ENCODE data around the gene MADCAM1. TPM values are rescaled to one million over a fixed set of nuclear protein-coding genes. Genes with fewer than 3 reads are reported as not detected.

The MADCAM1 gene
- total and polyA plus RNA-seq, 9 donors, result 0.11 to 0.90 (median 0.42) TPM; not detected in 2

DNA sequence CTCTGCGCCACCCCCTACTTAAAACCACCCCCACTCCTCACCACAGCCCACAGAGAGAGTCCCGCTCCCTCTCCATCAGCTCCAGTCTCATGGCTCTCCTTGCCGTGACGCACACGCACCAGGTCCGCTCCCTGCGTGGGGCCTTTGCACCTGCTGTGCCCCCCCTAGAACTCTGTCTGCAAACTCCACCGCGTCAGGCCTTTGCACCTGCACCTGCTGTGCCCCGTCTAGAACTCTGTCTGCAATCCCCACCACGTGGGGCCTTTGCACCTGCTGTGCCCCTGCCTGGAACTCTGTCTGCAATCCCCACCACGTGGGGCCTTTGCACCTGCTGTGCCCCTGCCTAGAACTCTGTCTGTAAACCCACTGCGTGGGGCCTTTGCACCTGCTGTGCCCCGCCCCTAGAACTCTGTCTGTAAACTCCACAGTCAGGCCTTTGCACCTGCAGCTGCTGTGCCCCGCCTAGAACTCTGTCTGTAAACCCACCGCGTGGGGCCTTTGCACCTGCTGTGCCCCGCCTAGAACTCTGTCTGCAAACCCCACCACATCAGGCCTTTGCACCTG is 39.7 kb upstream of the MADCAM1 start:
- 82 to 90% (median 86%) methylated on average over 18 of the region's 18 CpGs for WGBS, 3 donors
- TF ChIP-seq EP300 (IDR thresholded peaks at IDR 0.05) (no peak), POLR2A (IDR thresholded peaks at IDR 0.05) (no peak)
- Histone ChIP-seq H3K4me1 (ENCODE audit: insufficient read depth) (no peaks in the 10 kb centered on the region), H3K27me3 (no peaks in the 10 kb centered on the region), H3K4me3 (no peak overlapping the region), H3K9me3 (no peaks in the 10 kb centered on the region), H3K36me3 (no peaks in the 10 kb centered on the region), H3K27ac (no peak overlapping the region)
- no peak for DNase-seq
- intact Hi-C loops (cut with DNase I), result no loop called here

DNA sequence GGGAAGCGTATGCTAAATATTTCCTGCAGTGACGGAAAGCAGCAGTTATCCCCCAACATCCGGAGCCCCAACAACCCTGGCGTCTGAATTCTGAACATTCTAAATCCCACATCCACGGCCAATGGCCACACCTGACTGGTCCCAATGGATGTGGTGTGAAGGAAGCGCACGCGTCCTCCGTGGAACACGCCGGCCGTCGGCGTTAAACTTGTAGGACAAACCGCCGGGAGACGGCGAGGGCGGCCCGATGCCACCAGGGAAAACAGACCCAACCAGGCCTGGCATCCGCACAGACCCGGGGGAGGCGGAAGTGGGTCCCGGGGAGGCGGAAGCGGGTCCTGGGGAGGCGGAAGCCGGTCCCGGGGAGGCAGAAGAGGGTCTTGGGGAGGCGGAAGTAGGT is 38.6 kb upstream of the MADCAM1 start:
- no peak for DNase-seq
- TF ChIP-seq, protein P1, sequence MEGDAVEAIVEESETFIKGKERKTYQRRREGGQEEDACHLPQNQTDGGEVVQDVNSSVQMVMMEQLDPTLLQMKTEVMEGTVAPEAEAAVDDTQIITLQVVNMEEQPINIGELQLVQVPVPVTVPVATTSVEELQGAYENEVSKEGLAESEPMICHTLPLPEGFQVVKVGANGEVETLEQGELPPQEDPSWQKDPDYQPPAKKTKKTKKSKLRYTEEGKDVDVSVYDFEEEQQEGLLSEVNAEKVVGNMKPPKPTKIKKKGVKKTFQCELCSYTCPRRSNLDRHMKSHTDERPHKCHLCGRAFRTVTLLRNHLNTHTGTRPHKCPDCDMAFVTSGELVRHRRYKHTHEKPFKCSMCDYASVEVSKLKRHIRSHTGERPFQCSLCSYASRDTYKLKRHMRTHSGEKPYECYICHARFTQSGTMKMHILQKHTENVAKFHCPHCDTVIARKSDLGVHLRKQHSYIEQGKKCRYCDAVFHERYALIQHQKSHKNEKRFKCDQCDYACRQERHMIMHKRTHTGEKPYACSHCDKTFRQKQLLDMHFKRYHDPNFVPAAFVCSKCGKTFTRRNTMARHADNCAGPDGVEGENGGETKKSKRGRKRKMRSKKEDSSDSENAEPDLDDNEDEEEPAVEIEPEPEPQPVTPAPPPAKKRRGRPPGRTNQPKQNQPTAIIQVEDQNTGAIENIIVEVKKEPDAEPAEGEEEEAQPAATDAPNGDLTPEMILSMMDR (IDR thresholded peaks at IDR 0.05), result no peak
- no peak for TF ChIP-seq EP300 (IDR thresholded peaks at IDR 0.05)
- TF ChIP-seq POLR2A (IDR thresholded peaks at IDR 0.05), result no peak
- H3K9me3 ChIP-seq, result no peaks in the 10 kb centered on the region

DNA sequence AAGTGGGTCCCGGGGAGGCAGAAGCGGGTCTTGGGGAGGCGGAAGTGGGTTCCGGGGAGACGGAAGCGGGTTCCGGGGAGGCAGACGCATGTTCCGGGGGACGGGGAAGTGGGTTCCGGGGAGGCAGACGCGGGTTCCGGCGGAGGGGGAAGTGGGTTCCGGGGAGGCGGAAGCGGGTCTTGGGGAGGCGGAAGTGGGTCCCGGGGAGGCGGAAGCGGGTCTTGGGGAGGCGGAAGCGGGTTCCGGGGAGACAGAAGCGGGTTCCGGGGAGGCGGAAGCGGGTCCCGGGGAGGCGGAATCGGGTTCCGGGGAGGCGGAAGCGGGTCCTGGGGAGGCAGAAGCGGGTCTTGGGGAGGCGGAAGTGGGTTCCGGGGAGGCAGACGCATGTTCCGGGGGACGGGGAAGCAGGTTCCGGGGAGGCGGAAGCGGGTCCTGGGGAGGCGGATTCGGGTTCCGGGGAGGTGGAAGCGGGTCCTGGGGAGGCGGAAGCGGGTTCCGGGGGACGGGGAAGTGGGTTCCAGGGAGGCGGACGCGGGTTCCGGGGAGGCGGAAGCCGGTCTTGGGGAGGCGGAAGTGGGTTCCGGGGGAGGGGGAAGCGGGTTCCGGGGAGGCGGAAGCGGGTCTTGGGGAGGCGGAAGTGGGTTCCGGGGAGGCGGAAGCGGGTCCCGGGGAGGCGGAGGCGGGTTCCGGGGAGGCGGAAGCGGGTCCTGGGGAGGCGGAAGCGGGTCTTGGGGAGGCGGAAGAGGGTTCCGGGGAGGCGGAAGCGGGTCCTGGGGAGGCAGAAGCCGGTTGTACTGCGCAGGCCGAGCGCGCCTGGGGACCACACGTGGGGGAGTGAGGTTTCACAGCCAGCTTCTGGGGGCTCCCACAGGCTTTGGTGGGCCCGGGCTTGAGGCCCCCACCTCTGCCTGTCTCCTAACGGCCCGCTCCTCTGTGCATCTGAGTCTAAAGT is 37.9 kb upstream of the MADCAM1 start:
- H3K9me3 ChIP-seq, result no peaks in the 10 kb centered on the region
- intact Hi-C loops (cut with DNase I), result no loop called here
- WGBS, 3 donors, result 92 to 95% (median 92%) methylated on average over 86 to 89 of the region's 89 CpGs
- H3K27me3 ChIP-seq, result no peaks in the 10 kb centered on the region
- no peak overlapping the region for H3K4me3 ChIP-seq
- no peaks in the 10 kb centered on the region for H3K4me1 ChIP-seq (ENCODE audit: insufficient read depth)
- no peak for TF ChIP-seq EP300 (IDR thresholded peaks at IDR 0.05)
- TF ChIP-seq, protein P1 (IDR thresholded peaks at IDR 0.05), result no peak
- no peaks in the 10 kb centered on the region for H3K36me3 ChIP-seq
- DNase-seq, result no peak
- H3K27ac ChIP-seq, result no peak overlapping the region

More for the DNA sequence above, 38.6 kb upstream of the MADCAM1 start:
- Histone ChIP-seq H3K36me3 (no peaks in the 10 kb centered on the region), H3K4me1 (ENCODE audit: insufficient read depth) (no peaks in the 10 kb centered on the region), H3K27ac (no peak overlapping the region), H3K27me3 (no peaks in the 10 kb centered on the region), H3K4me3 (no peak overlapping the region)
- intact Hi-C loops (cut with DNase I), result no loop called here
- WGBS, 3 donors, result 92 to 95% (median 93%) methylated on average over 30 of the region's 30 CpGs

DNA sequence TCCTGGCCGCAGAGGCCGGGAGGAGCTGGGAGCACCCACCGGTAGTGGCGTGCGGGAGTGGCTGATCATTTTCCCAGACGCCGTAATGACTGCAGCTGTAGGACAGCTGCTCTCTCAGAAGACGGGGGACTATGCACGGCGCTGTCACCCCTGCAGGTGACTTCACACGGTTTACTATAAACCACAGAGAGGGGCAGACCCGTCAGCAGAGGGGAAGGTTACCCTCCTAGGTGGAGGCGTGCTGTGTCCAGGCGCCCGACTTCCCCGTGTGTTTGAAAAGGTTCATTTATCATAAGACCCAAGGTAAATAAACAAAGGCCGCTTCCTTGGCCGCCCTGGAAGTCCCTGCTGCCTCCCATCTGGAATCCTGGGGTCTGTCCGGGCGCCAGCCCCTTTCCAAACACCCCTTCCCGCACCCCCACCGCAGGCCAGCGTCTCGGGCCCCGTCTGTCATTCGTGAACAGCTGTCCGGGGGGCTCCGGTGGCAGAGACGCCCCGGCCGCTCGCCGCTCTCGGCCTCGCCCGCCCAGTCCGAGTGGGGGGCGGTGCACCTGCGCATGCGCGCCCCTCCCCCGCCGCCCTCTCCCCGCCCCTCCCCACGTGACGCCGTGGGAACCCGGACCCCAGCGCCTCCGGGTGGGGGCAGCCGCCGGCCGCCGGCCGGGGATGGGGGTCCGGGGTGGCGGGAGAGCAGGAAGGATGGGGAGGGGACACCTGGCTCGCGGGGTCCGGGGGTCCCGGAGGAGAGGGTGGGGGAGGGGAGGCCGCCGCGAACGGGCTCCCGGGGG is 36.4 kb upstream of the MADCAM1 start:
- 1 to 2% (median 2%) methylated on average over 27 to 66 of the region's 66 CpGs for WGBS, 3 donors

More for the DNA sequence above, 36.4 kb upstream of the MADCAM1 start:
- intact Hi-C loops (cut with DNase I), result no loop called here
- H3K36me3 ChIP-seq, result no peaks in the 10 kb centered on the region
- H3K4me3 ChIP-seq, result peak overlapping the region; percentile 67
- no peaks in the 10 kb centered on the region for H3K4me1 ChIP-seq (ENCODE audit: insufficient read depth)
- peak; percentile 62 to 84 (median 71) for DNase-seq
- H3K27me3 ChIP-seq, result no peaks in the 10 kb centered on the region
- no peaks in the 10 kb centered on the region for H3K9me3 ChIP-seq
- no peak overlapping the region for H3K27ac ChIP-seq
- no peak for TF ChIP-seq POLR2A (IDR thresholded peaks at IDR 0.05)
- no peak for TF ChIP-seq EP300 (IDR thresholded peaks at IDR 0.05)
- TF ChIP-seq, protein P1 (IDR thresholded peaks at IDR 0.05), result no peak

All from ovary (tissue), 9 donors.